HCT116 (cell line): ENCODE results near the gene OSBPL10. TPM values are rescaled to one million over a fixed set of nuclear protein-coding genes. Genes with fewer than 3 reads are reported as not detected.

Experiments used
- ATAC-seq: fragments of 200-7000 bp; cut with Tn5 transposase; 2 replicates; pipeline ENCODE4 v1.9.1; 2020; ENCODE audit warnings: mild to moderate bottlenecking, moderate library complexity
- BruUV-seq: library from RNA; stranded (reverse); fragments of 400-500 nt; replicated peaks from 2 replicates; lab custom pipeline; 2021; lab: Mats Ljungman, UMichigan
- CTCF ChIA-PET: fragments of 300-600 bp; sonication (Branson Sonifier 250); formaldehyde crosslinking; loops from one replicate; lab custom pipeline; 2021; ENCODE audit warnings: antibody characterized with exemption; lab: Charles Lee
- POLR2A ChIA-PET: fragments of 300-600, 350-600 bp; sonication (Branson Sonifier 250); formaldehyde crosslinking; loops from one replicate; lab custom pipeline; 2021; ENCODE audit warnings: antibody characterized with exemption; lab: Charles Lee
- RAD21 ChIA-PET, 2 experiments: fragments of 300-600 bp; sonication (Branson Sonifier 250); formaldehyde crosslinking; loops; one replicate each; lab custom pipeline; 2023; ENCODE audit warnings: low total read pairs in 2 of 2; ENCODE audit not compliant: uncharacterized antibody in 2 of 2, unreplicated experiment in 2 of 2, low non-redundant PET in 1 of 2; lab: Charles Lee
- DNase-seq: peaks from one replicate; pipeline ENCODE4 v3.0.0-alpha.2; 2010; ENCODE audit warnings: low read depth, low spot score
- H2AFZ ChIP-seq: fragments of 200-600 bp; shearing (Covaris generic), sonication (generic); 2 replicates; pipeline ENCODE4 v1.6.1; 2017; ENCODE audit warnings: low read depth, mixed run types, mixed read lengths, antibody characterized with exemption, low read length; ENCODE audit not compliant: poor library complexity, severe bottlenecking
- H3K27ac ChIP-seq: 2 replicates; pipeline ENCODE4 v1.5.1; 2012; ENCODE audit warnings: low read depth, low read length
- H3K27me3 ChIP-seq: fragments of 200-600 bp; sonication (generic); 2 replicates; pipeline ENCODE4 v1.6.1; 2016; ENCODE audit warnings: mixed run types, low read length, mixed read lengths; ENCODE audit not compliant: insufficient read depth
- H3K36me3 ChIP-seq, 2 experiments: fragments of 200-500 bp in 1 of 2; fragments of 200-600 bp in 1 of 2; sonication (Bioruptor generic) in 1 of 2; sonication (generic) in 1 of 2; 2 replicates each; pipeline versions ENCODE4 v1.5.1 to v1.6.1; 2014 to 2016; ENCODE audit warnings: low read length in 2 of 2, inconsistent platforms in 1 of 2, mixed read lengths in 1 of 2, mixed run types in 1 of 2; ENCODE audit not compliant: insufficient read depth in 2 of 2, control insufficient read depth in 1 of 2
- H3K4me1 ChIP-seq, 2 experiments: fragments of 200-600 bp in 1 of 2; sonication (generic) in 1 of 2; 2 replicates each; pipeline versions ENCODE4 v1.5.1 to v1.6.1; 2012 to 2017; ENCODE audit warnings: low read length in 2 of 2, inconsistent platforms in 1 of 2, mild to moderate bottlenecking in 1 of 2, mixed read lengths in 1 of 2, mixed run types in 1 of 2, moderate library complexity in 1 of 2; ENCODE audit not compliant: insufficient read depth in 2 of 2, control insufficient read depth in 1 of 2
- H3K4me2 ChIP-seq: fragments of 200-600 bp; sonication (generic); 2 replicates; pipeline ENCODE4 v1.6.1; 2017; ENCODE audit warnings: mixed run types, low read length, mixed read lengths
- H3K4me3 ChIP-seq, 2 experiments: fragments of 200-600 bp in 1 of 2; sonication (generic) in 1 of 2; replicated peaks in 1 of 2; 2 replicates each; pipeline ENCODE4 v1.5.1; 2011 to 2016; ENCODE audit warnings: low read length in 2 of 2, control low read depth in 1 of 2, low read depth in 1 of 2, mild to moderate bottlenecking in 1 of 2, mixed read lengths in 1 of 2, mixed run types in 1 of 2
- H3K79me2 ChIP-seq: fragments of 200-600 bp; sonication (generic); 2 replicates; pipeline ENCODE4 v1.6.1; 2017; ENCODE audit warnings: mild to moderate bottlenecking, mixed run types, low read length, moderate library complexity, mixed read lengths; ENCODE audit not compliant: insufficient read depth
- H3K9ac ChIP-seq: fragments of 200-600 bp; sonication (generic); 2 replicates; pipeline ENCODE4 v1.6.1; 2016; ENCODE audit warnings: low read length, mixed read lengths
- H3K9me2 ChIP-seq: fragments of 200-600 bp; sonication (generic), shearing (Covaris generic); 2 replicates; pipeline ENCODE4 v1.6.1; 2017; ENCODE audit warnings: mixed run types, mild to moderate bottlenecking, moderate library complexity; ENCODE audit not compliant: insufficient read depth
- H3K9me3 ChIP-seq, 2 experiments: fragments of 200-500 bp in 1 of 2; fragments of 200-600 bp in 1 of 2; sonication (Bioruptor generic) in 1 of 2; sonication (generic) in 1 of 2; 2 replicates each; pipeline ENCODE4 v1.6.1; 2014 to 2017; ENCODE audit warnings: low read length in 2 of 2, mixed read lengths in 2 of 2, inconsistent platforms in 1 of 2, low read depth in 1 of 2, mild to moderate bottlenecking in 1 of 2, mixed run types in 1 of 2, moderate library complexity in 1 of 2; ENCODE audit not compliant: control insufficient read depth in 1 of 2, insufficient read depth in 1 of 2
- H4K20me1 ChIP-seq: fragments of 200-600 bp; sonication (generic), shearing (Covaris generic); 2 replicates; pipeline ENCODE4 v1.6.1; 2017; ENCODE audit warnings: mixed run types, mild to moderate bottlenecking, moderate library complexity; ENCODE audit not compliant: insufficient read depth
- ATF3 ChIP-seq: IDR thresholded peaks from 2 replicates; pipeline ENCODE4 v1.6.1; 2012
- CTCF ChIP-seq, 3 experiments: fragments of 200-600 bp in 1 of 3; sonication (generic) in 1 of 3; IDR thresholded peaks in 2 of 3; conservative IDR thresholded peaks in 1 of 3; 2 replicates each; pipeline ENCODE4 v1.5.1; 2012 to 2017; ENCODE audit warnings: low read depth in 2 of 3, low read length in 2 of 3, antibody characterized with exemption in 1 of 3, borderline replicate concordance in 1 of 3, control low read depth in 1 of 3, mild to moderate bottlenecking in 1 of 3, mixed read lengths in 1 of 3, mixed run types in 1 of 3, moderate library complexity in 1 of 3; ENCODE audit not compliant: insufficient read depth in 1 of 3
- EGR1 ChIP-seq: IDR thresholded peaks from 2 replicates; pipeline ENCODE4 v1.6.1; 2012; ENCODE audit warnings: low read depth
- EZH2 ChIP-seq: fragments of 200-600 bp; sonication (generic); IDR thresholded peaks from 2 replicates; pipeline ENCODE4 v1.6.1; 2017; ENCODE audit warnings: antibody characterized with exemption, mixed run types
- JUND ChIP-seq: IDR thresholded peaks from 2 replicates; pipeline ENCODE4 v1.6.1; 2012
- MAX ChIP-seq: IDR thresholded peaks from 2 replicates; pipeline ENCODE4 v1.6.1; 2012
- POLR2A ChIP-seq: IDR thresholded peaks from 2 replicates; pipeline ENCODE4 v1.7.0; 2011; ENCODE audit warnings: borderline replicate concordance; ENCODE audit not compliant: insufficient read depth, insufficient read length; ENCODE audit errors: extremely low read depth
- POLR2AphosphoS5 ChIP-seq: IDR thresholded peaks from 2 replicates; pipeline ENCODE4 v1.6.1; 2011; ENCODE audit warnings: mild to moderate bottlenecking, low read depth, low read length, moderate library complexity
- REST ChIP-seq: IDR thresholded peaks from 2 replicates; pipeline ENCODE4 v1.6.1; 2012; ENCODE audit warnings: low read depth
- SP1 ChIP-seq: IDR thresholded peaks from 2 replicates; pipeline ENCODE4 v1.6.1; 2012; ENCODE audit warnings: low read depth
- SRF ChIP-seq: IDR thresholded peaks from 2 replicates; pipeline ENCODE4 v1.6.1; 2012; ENCODE audit warnings: low read depth
- ZBTB33 ChIP-seq: IDR thresholded peaks from 2 replicates; pipeline ENCODE4 v1.6.1; 2011; ENCODE audit warnings: mild to moderate bottlenecking, low read length, moderate library complexity; ENCODE audit not compliant: insufficient replicate concordance; ENCODE audit errors: extremely low read depth
- intact Hi-C: fragments of 100-400 bp; cut with micrococcal nuclease; formaldehyde crosslinking; loops from 2 replicates; pipeline ENCODE4 v1.10.0; 2022
- total RNA-seq: library from RNA; stranded (reverse); gene quantifications from one replicate; pipeline ENCODE4 v1.2.1, GENCODE V29; 2021; ENCODE audit not compliant: unreplicated experiment

OSBPL10 gene
- total RNA-seq, 1 experiment from 2014 or later = 25.8 TPM

GRCh38 chr3:31921837-31922236 lies 59.2 kb downstream of the OSBPL10 start:
- Histone ChIP-seq H3K27me3 (no peaks in the 10 kb centered on the region), H3K9ac (no peak overlapping the region), H3K79me2 (no peaks in the 10 kb centered on the region), H3K27ac (no peak overlapping the region), H3K9me2 (no peaks in the 10 kb centered on the region), H2AFZ (no peak overlapping the region), H3K9me3 (no peaks in the 10 kb centered on the region), H3K4me3 (no peak overlapping the region), H3K4me2 (no peak overlapping the region), H3K36me3 (no peaks in the 10 kb centered on the region), H3K4me1 (peaks cover 8 to 10% of the 10 kb centered on the region in 2 experiments; a peak in 2 of 4 replicates), H4K20me1 (no peaks in the 10 kb centered on the region)
- no TSS peak for BruUV-seq
- TF ChIP-seq MAX (no peak), EGR1 (no peak), SRF (no peak), POLR2AphosphoS5 (no peak), JUND (no peak), ATF3 (no peak)
- ATAC-seq (no peak), DNase-seq (no peak)
- intact Hi-C loops = no loop called here
- POLR2A ChIA-PET = no interaction called here
- CTCF ChIA-PET = no interaction called here
- RAD21 ChIA-PET = no interaction called here

GRCh38 chr3:31920310-31920709 lies 60.8 kb downstream of the OSBPL10 start:
- BruUV-seq = no TSS peak
- H3K4me1 ChIP-seq = peaks cover 8 to 16% of the 10 kb centered on the region in 2 experiments; a peak in 2 of 4 replicates
- H3K9me2 ChIP-seq = no peaks in the 10 kb centered on the region
- POLR2A ChIA-PET = no interaction called here
- no peaks in the 10 kb centered on the region for H3K9me3 ChIP-seq
- no peak overlapping the region for H3K4me3 ChIP-seq
- no peak overlapping the region for H3K9ac ChIP-seq
- intact Hi-C loops = no loop called here
- H4K20me1 ChIP-seq = no peaks in the 10 kb centered on the region
- CTCF ChIA-PET = no interaction called here
- H3K36me3 ChIP-seq = no peaks in the 10 kb centered on the region
- H3K27ac ChIP-seq = no peak overlapping the region
- RAD21 ChIA-PET = no interaction called here
- no peak overlapping the region for H3K4me2 ChIP-seq
- H3K27me3 ChIP-seq = no peaks in the 10 kb centered on the region
- H3K79me2 ChIP-seq = no peaks in the 10 kb centered on the region
- ATAC-seq (no peak), DNase-seq (no peak)
- H2AFZ ChIP-seq = no peak overlapping the region
- TF ChIP-seq ZBTB33 (no peak), MAX (no peak), SRF (no peak), REST (no peak), POLR2A (no peak), SP1 (no peak), EGR1 (no peak), EZH2 (no peak), CTCF (IDR thresholded peaks at IDR 0.05 in 2 of 3, conservative IDR thresholded peaks at IDR 0.05 in 1 of 3; ENCODE audit: borderline replicate concordance in 1 of 3, insufficient read depth in 1 of 3, low read depth in 2 of 3, low read length in 2 of 3) (no peak)
